ENCODE measurements around the gene DDX51.
"Not testable (repeated sequence)": the region's sequence is repeated elsewhere in the genome, so short reads cannot be mapped to it uniquely, and the experiment has no call there.

DDX51 gene

DNA sequence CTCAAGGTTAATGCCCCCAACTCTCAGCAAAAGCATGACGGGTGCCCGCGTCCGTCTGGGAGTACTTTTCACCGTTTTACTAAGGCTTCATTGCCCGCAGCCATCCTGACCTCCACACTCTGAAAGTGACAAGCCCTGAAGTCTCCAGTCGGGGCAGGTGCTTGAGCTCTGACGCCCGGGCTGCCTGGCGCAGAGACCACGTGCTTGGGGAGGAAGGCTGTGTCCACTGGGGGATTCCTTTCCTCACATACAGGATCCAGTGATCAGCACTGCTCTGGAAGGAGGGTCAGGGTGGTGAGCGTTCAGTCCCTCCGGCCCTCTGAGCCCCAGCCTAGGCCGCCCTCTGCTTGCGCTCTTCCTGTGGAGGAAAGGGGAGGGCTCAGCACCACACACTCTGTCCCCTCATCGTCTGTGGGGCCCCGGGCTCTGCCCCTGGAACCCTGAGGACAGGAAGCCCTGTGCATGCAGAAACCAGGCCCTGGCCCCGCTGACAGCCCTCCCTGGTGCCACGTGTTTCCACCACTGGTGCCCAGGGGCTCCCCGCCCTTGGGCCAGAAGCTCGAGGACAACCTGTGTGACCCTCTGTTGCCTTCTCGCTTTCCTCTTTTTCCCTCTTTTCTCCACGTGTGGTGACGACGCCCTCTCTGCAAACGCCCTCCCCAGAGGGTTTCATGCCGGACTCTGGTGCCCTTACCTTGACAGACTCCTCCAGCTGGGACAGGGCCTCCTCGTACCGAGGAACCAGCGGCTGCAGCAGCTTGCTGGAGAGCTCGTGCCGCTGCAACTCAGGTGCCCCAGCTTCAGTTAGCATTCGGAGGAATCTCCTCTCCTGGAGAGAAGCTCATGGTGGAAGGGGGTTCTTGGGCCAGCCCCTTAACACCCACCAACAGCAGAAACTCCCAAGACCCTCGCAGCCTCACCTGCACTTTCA is 4.9 kb downstream of the DDX51 start:
- DNase-seq = no peak

DNA sequence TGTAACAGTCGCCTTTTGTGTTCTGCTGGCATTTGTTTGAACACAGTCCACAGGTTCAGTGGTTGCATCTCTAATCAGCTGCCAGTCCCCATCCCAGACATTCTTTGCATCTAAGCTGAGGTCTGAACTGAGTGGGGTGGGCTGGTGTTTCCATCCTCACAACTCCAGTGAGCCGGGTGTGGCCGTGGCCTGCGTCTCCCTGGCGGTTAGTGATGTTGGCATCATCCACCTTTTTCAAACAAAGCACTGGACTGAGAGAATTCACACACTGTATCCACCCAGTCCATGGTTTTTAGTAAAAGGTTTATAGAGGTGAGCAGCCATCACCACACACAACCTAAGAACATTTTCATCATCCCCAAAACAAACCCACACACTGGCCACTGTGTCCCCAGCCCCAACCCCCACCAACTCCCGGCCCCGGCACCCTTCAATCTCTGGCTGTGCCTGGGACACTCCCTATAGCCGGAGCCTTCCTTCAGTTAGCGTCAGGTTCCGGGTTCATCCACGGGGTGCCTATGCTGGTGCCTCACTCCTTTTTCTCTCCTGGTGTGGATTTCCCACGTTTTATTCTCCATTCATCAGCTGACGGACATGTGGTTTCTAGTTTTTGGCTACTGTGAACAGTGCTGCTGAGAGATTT is 6.5 kb downstream of the DDX51 start:
- no peak for DNase-seq

DNA sequence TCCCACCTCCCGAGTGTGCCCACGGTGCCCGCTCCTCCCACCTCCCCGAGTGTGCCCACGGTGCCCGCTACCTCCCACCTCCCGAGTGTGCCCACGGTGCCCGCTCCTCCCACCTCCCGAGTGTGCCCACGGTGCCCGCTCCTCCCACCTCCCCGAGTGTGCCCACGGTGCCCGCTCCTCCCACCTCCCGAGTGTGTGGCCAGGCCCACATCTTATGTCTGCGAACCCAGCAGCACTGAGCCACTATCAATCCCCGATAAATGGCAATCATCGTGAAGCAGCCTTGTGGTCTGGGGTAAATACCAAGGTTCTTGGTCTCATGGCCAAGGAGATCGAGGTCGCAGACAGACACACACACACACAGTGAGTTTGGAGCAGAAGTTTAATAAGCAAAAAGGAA is 7.9 kb downstream of the DDX51 start:
- not testable (repeated sequence) for DNase-seq

DNA sequence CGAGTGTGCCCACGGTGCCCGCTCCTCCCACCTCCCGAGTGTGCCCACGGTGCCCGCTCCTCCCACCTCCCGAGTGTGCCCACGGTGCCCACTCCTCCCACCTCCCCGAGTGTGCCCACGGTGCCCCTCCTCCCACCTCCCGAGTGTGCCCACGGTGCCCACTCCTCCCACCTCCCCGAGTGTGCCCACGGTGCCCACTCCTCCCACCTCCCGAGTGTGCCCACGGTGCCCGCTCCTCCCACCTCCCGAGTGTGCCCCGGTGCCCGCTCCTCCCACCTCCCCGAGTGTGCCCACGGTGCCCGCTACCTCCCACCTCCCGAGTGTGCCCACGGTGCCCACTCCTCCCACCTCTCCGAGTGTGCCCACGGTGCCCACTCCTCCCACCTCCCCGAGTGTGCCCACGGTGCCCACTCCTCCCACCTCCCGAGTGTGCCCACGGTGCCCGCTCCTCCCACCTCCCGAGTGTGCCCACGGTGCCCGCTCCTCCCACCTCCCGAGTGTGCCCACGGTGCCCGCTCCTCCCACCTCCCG is 9.4 kb downstream of the DDX51 start:
- not testable (repeated sequence) for DNase-seq

DNA sequence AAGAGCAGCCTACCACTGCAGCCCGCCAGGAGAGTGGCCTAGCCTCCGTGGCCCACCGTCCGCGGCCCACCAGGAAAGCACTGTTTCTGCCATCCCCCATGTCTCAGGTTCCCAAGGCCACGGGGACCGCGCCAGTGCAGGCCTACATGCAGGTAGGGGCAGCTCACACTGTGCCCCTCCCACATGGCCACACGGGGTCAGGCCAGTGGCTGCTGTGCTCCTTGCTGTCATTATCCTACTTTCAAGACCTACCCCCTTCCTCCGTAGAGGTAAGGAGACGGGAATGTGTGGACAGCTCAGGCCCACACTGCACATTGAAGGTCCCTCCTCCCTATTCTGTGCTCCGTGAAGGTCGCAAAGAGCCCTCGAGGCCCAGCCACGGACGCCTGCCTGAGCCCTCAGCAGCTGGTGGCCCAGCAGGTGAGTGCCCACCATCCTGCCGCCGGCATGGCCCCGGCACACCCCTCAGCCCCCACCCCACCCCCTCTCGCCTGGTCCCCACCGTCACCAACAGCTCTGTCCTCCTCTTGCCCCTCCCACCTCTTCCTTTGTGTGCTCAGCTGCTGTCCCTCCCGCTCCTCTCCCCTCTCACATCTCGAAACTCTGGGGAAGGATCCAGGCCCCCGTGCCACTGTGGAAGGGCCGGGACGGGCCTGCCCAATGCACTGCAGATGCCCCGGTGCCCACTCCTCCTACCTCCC is 10.0 kb downstream of the DDX51 start:
- no peak for DNase-seq

DNA sequence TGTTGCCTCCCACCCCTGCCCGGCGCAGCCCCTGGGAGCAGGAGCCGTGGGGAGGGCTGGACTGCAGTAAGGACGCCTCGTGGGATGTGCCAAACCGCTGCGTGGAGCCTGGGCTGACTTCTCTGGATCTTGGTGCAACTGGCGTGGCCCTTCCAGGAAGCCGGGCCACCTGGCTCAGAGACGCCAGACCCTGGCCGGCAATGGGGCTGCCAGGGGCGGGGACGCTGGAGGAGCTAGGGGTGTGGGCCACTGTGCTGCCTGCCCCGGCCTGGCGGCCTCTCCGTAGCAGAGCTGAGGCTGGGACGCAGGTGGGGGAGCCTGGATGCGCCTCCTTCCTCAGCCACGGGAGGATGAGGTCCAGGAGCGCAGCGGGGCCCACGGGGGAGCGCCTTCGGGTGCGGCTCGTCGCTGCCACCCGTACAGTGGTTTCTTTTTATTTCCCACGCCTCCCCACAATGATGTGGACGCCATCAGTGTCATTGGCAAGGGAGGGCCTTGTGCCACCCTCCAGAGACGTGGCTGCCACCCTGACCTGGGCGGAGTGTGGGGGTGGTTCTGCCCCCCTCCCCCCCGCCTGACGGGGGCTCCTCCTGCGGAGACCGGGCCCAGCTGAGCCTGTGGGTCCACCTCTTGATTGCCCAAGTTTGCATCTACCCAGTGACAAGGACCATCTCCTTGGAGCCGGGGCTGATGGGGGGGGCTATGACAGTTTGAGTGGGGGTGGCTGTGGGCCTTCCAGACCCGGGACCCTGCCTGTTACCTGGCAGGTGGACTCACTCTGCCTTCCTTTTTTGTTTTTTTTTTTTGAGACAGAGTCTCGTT is 11.3 kb downstream of the DDX51 start:
- no peak for DNase-seq

DNA sequence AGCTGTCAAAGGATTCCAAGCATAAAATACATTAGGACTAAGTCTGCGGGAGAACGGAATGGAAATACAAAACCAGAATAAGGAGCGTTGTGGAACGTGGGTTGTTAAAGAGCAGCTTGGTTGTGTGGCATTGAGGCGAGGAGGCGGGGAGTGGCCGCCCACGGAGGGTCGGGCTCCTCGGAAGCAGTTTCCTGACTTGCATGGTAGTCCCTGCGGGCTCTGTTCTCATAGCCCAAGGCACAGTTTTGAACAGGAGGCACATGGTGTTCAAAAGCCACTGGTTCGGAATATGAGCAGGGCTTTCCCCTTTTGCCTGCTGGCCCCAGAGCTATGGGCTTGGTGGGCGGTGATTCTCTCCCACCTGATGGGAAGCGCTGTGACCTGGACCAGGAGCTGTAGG is 12.2 kb downstream of the DDX51 start:
- DNase-seq = no peak

DNA sequence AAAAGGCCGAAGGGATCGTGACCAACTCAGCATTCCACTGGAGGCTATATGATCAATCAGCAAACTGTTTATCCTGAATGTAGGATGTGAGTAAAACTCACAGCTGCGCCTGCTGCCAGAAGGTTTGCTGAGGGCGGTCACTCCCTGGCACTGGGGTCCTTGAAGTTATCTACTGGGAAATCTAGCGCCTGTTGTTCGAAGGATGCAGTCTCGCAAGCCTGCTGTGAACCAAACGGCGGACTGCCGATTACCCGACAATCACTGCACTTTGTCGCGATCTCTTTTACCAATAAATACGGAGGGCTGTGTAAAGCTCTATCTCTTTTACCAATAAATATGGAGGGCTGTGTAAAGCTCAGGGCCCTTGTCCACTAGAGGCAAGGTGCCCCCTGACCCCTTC is 12.9 kb downstream of the DDX51 start:
- DNase-seq = no peak

DNA sequence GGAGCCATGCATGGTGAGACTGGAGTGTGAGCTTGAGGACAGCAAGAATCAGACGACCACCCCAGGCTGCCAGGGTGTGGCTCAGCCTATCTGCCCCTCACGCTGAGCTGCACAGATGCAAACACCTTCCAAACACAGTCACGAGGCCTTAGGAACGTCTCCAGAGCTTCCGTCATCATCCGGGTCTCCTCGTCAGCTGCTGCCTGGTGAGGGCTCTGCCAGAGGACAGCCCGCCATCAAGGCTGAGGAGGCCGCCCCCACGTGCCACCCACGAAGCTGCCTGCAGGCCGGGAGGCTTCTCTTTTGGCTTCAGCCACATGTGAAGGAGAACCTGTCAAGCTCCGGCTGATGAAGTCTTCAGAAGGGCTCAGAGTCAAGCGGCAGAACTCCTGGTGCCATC is 13.4 kb downstream of the DDX51 start:
- DNase-seq = no peak

DNA sequence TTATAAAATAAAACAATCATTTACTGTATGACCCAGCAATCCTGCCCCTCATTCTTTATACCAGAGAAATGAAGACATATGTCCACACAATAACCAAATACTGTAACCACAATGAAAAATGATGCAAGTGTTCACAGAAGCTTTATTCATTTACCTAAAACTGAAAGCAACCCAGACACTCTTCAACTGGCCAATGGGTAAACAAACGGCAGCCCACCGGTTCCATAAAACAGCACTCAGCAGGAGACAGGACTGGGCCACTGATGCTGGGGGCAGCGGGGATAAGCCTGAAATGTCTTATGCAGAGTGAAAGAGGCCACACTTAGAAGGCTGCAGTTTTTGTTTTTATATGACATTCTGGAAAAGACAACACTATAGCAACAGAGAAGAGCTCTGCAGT is 15.1 kb downstream of the DDX51 start:
- DNase-seq = no peak

DNA sequence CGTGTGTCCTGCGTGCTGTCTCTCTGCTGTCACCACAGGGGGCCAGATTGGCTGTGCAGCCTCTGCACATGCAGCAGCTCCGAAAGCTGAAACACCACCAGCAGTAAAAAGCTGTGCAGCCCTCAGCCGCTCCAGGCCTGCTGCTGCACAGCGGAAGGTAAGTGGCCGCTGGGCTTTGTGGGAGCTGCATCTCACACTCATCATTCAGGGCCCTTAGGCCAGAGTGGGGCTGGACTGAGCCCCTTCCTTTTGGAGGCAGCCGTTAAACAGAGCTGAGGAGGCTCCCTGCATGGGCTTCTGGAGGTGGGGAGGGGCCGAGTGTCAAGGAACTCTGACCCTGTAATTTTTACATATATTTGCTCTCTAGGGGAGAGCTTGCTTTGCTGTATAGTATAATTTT is 17.1 kb downstream of the DDX51 start:
- no peak for DNase-seq

DNA sequence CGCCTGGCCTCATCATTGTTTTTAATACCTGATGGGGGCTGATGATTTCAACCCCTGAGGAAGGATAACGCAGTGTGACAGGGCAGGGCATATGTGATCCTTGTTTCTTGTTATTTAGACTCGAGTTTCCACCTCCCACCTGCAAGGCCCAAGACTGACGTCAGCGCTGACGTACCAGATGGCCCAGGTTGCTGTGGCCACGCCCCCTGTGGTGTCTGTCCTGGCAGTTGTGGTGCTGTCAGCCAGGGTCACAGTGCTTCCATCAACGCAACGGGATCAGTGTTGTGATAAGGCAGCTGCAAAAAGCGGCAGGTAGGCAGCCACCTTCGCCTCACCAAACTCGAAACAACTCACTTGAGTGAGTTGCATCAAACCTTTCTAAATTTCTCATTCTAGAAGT is 18.4 kb downstream of the DDX51 start:
- no peak for DNase-seq

DNA sequence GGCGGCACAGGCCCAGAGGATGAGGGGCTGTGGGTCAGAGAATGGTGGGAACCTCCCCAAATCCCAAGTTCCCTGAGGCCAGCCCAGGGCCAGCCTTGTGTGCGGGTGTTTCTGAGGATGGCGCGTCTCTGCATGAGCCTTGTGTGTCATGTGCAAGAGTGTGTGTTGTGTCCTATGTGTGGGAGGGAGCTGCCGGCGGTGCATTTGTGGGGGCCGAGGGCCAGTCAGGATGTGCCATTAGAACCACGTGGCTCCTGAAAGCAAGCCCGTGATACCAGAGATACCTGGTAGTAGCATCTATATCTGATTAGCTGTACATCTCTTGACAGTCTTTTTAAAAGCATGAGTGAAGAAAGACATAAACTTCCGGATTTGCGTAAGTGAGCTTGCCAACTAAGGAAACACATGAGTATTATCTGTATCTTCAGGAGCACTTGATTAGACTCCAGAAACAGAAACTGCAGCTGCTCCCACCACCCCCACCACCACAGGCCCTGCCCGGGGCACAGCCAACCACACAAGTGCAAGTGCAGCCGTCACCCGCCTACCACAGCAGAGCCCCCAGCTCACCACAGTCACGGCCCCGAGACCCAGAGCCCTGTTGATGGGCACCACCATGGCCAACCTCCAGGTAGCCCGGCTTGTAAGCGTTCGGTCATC is 19.2 kb downstream of the DDX51 start:
- DNase-seq = no peak

DNA sequence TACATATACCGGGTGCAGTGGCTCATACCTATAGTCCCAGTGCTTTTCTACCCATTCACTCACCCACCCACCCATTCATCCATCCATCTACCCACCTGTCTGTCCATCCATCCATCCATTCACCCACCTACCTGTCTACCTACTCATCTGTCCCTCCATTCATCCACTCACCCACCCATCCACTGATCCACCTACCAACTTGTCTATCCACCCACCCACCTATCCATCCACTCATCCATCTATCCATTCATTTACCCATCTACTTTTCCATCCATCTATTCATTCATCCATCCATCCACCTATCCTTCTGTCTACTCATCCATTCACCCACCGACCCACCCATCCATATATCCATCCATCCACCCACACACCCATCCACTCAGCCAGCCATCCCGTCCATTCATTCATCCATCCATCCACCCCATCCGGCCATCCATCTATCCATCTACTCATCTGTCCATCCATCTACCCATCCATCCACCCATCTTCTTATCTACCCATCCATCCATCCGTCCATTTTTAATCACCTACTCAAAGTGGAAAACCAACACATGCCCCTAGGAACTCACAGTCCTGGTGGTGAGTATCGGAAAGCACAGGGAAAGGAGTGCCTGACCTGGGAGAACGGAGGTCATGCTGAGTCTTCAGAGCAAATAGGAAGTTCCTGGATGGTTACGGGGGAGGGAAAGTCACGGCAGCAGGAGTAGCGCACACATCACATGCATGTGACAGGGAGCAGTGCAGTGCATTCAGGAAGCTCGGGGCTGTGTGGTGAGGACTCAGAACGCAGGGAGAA is 20.0 kb downstream of the DDX51 start:
- DNase-seq = no peak

DNA sequence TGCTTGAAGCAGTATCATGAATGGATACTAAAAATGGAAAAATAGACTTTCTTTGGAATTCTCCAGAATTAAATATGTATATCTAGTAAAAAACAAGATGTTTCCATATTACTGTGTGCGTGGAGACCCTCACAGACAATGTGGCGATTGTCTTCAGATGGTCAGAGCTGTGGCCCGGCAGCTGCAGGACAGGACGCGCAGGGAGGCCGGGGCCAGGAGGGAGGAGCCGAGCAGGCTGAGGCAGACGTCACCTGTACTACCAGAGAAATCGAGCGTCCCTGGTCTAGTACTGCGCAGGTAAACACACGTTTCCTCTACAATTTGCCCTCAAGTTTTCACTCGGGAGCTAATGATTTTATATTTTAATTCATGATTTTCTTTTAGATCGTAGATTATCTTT is 22.8 kb downstream of the DDX51 start:
- no peak for DNase-seq

DNA sequence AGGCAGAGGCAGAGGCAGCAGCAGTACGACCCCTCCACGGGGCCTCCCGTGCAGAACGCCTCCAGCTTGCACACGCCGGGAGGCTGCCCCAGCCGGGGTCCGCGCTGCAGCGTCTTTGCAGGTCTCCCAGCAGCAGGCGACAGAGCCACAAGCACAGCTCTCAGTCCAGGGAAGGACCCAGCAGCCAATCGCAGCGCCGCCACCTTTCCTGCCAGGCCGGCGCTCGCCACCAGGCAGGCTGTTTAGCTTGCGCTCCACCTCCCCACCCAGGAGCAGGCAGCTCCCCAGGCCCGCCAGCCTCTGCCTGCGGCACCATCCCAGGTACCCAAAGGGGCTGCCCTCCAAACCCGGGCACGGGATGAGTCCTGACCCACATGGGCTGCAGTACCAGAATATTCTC is 25.2 kb downstream of the DDX51 start:
- no peak for DNase-seq

DNA sequence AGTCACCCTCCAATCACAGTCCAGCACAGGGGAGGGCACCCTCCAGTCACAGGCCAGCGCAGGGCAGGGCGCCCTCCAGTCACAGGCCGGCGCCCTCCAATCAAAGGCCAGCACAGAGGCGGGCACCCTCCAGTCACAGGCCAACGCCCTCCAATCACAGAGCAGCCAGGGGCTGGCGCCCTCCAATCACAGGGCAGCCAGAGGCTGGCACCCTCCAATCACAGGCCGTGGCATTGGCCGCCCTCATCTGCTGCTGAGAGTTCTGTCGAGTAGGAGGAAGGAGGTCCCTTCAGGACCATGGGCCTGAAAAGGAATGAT is 26.6 kb downstream of the DDX51 start:
- no peak for DNase-seq

DNA sequence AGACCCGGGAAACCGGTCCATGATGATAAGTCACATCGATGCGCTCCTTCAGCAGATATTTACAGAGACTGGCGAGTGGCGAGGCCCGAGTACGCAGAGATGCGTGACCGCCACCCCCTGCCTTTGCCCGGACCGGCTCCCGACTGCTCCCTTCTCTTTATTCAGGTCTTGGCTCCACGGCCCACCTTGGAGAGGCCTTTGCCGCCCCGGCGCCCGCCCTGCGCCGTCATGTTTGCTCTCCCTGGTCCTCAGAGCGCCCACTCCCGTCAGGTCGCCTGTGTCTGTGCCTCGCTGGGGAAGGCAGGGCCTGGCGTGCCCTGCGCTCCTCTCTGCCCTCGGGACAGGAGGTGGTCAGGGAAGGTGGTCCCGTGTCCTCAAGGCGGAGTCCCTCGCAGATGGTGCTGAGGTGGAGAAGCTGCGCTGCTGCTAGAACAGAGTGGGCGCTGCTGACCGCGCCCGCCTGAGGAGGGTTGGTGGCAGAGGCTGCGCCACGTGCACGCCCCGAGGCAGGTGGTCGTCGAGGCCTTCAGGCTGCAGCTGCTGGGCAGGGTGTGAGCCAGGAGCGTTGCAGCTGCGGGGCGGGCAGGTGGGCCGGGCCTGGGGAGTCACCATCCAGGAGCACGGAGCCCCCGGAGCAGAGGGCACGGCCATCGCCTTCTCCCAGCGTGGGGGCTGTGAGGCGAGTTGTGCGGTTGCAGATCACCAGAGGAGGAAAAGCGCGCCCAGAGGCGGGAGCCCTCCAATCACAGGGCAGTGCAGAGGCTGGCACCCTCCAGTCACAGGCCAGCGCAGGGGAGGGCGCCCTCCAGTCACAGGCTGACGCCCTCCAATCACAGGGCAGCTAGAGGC is 27.2 kb downstream of the DDX51 start:
- no peak for DNase-seq

DNA sequence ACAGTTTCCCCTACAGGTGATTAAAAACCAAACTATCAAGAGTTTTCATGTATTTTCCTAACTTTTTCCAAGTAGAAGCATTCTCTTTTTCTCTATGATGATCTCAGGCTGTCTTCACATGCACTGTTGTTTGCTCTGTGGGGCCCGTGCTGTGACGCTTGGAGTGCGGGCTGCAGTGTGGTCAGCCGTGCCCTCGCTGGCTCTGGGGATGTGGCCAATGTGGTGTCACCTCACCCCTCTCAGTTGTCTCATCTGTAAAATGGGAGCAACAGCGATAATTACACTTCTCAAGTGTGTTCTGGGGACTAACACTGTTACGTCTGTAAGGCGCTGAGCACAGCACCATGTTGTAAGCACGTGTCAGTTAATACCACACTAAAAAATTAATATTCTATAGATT is 28.6 kb downstream of the DDX51 start:
- DNase-seq = no peak

DNA sequence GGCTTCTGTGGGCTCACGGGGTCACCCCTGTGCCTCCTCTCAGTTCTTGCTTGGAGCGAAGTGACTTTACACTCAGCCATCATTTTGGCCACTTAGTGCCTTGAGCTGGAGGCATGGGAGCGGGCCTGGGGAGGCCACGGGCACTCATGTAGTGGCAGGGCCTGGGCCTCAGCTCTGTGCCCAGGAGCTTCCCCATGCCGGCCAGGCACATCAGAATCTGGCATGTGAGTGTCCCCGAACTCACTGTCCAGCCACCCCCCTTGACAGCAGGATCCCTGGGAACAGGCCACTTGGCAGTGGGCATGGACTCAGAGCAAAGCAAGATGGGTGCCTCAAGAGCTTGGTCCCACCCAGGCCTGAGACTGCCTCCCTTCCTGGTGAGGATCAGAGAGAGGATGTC is 29.5 kb downstream of the DDX51 start:
- DNase-seq = no peak

Measured in stimulated activated CD4-positive, alpha-beta T cell treated with anti-CD3 and anti-CD28 coated beads, Interleukin-1b, Interleukin-23, amount 100 ng/mL, for 48 hours (primary cell).